ENCODE measurements around the gene CKLF.

DNA sequence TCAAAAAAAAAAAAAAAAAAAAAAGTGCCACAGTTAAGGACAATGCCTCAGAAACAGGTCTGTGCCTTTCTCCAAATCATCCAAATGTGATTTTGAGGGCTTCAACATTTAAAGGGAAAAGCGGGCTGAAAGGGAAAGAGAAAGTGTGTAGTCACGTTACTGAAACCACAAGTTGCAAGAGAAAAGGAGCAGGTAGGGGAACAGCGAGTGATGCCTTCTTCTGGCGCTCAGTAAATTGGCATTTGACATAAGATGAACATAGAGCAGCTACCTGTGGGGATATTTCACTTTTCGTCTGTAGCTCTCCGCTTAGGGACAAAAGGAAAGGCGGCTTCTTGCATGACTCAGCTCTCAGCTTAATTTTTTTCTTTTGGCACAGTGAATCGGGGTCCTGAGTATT, 37.9 kb downstream of the CKLF start:
- TF ChIP-seq POLR2AphosphoS5 (IDR thresholded peaks at IDR 0.05; ENCODE audit: low read depth, low read length) (no peak), POLR2A (IDR thresholded peaks at IDR 0.05; ENCODE audit: low read depth, low read length) (no peak)
